GM18870 (cell line): ENCODE measurements around the gene PDYN.

Experiments used
- ATAC-seq: cut with Tn5 transposase; IDR thresholded peaks from one replicate; pipeline ENCODE4 v1.9.1; 2021; ENCODE audit warnings: moderate library complexity; ENCODE audit not compliant: unreplicated experiment

The PDYN gene

GRCh38 chr20:1995531-1996310 lies 1.9 kb upstream of the PDYN start:
- ATAC-seq: no peak

DNA sequence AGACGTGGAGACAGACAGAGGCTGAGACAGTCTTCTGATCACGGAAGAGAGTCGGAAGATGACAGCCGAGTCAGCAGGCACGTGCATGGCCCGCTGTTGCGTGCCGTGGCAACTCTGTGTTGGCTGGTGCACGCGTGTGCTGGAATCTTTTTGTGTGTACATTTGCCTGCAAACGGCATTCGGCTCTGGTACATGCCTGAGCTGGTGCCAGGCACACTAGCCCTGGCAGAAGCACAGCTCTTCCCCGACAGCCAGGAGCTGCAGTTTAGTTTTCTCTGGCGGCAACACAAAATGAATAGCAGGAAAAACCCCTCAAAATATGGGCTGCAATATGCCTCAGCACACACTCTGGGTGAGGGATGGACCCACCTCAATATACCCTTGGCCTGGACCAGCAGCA lies 769 bp upstream of the PDYN start:
- no peak for ATAC-seq

DNA sequence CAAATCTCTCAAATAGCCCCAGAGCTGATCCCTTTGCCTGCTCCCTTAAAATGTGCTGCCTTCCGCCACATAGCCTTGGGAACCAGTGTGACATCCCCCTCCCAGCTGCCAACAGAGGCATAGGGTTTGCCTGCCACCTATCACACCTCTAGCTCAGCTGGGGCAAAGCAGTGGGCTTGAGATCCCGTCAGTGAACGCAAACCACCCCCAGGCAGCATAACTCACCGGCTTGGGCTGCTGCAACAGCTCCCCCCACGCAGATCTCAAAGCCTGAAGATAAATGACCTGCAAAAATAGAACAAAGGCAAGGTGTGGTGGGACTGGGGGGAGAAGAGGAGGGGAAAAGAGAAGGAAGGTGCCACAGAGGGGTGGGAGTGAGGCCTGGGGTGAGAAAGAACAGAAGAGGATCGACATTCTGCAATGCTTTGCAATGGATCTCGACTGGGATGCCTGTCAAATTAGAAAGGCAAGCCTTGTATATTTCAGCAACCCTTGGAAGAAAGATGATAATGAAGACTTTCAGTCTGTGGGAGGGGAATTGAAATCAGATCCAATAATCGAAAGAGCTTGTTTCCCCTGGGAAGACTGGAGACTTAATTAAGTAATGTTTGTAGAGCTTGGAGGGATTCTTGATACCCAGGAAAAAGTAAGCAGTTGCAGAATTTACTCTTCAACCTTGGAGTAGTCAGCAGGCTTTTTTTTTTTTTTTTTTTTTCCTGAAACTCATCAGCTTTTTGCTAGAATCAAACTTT lies 1.3 kb downstream of the PDYN start:
- ATAC-seq: no peak

- no peak for ATAC-seq
Measured at GRCh38 chr20:1987826-1988225, 6.0 kb downstream of the PDYN start.

- ATAC-seq: no peak
Measured at GRCh38 chr20:1983301-1983700, 10.6 kb downstream of the PDYN start.

DNA sequence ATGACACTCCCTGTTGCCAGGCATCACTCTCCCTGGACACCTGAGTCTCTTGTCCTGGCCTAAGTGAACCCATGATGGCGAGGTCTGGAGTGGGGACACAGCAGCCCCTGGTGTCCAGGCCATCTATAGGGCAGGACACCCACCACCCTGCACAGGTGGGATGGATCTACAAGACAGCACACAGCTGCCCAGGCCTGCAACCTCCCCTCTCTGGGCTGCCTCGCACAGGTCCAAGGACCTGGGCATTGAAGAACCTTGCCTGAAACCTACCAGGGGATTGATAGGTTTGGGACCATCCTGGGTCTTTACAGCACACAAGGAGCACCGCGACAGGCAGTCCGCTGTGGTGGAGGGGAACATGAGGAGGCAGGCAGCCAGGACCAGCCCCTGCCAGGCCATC lies 11.2 kb downstream of the PDYN start:
- ATAC-seq: no peak

- ATAC-seq: no peak
Measured at GRCh38 chr20:1979106-1979778, 14.6 kb downstream of the PDYN start.

- ATAC-seq: no peak
Measured at GRCh38 chr20:1975291-1975690, 18.6 kb downstream of the PDYN start.

DNA sequence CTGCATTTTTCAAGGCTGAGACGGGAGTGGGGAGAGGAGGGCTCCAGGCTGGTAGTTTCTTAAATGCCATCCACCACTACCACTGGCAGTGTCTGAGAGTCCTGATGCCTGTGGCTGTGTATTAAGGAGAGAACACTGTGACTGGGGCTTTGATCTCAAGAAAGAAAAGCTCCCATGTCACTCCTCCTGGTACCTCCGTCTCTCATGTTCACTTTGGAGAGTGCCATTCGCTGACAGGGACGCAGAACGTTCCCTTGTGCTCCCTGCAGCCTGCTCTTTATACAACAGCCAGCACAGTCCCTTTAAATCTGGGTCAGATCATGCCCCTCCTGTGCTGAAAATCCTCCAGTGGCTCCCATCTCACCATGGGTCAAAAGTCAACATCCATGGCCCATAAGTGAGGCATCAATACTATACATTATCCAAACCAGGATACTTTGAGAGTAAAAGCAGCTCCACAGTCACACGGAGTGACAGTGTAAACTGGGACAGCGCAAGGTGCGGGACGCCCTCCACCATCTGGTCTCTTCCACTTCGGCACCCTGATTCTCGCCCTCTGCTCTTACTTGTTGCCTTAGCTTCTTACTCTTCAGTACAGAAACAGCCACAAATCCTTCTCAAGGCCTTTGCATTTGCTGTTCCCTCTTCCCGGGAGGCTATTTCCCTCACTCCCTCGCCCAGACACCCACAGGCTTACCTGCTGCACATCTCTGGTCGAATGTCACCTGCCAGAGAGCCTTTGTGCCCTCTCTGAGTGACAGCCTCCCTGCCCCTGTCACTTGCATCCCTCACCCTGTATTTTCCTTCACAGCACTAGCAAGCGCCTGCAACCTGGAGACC lies 20.0 kb downstream of the PDYN start:
- no peak for ATAC-seq

DNA sequence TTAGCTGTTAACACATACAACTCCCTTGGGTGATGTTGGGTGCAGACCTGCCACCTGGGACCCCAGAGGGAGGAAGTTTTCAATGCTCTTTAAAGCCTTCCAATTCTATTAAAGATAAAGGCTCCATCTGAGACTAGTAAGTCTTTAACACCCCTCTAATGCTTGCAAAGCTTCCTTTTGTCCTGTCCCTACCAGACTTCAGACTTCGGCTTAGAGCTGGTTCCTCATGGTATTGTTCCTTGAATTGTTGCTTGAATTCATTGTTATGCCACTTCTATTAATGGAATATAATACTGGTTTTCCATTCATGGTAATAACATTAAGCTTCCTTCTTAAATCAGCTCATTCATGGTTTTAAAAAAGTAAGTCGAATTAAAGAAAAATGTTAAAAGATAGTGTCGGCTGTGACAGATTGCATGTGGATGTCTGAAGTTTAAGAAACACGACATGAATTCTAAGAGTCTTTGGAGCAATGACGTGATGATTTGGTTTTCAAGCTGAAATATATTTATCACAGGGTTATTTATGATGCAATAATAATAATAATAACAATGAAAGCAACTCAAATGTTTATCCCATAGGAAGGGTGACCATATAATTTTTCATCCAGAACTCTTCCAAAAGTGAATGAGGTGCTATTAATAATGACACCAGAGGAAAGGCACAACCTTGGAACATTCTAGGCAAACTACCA lies 21.8 kb downstream of the PDYN start:
- no peak for ATAC-seq

GRCh38 chr20:1968964-1969363 lies 24.9 kb downstream of the PDYN start:
- no peak for ATAC-seq

- no peak for ATAC-seq
Measured at GRCh38 chr20:1965520-1966351, 28.1 kb downstream of the PDYN start.

DNA sequence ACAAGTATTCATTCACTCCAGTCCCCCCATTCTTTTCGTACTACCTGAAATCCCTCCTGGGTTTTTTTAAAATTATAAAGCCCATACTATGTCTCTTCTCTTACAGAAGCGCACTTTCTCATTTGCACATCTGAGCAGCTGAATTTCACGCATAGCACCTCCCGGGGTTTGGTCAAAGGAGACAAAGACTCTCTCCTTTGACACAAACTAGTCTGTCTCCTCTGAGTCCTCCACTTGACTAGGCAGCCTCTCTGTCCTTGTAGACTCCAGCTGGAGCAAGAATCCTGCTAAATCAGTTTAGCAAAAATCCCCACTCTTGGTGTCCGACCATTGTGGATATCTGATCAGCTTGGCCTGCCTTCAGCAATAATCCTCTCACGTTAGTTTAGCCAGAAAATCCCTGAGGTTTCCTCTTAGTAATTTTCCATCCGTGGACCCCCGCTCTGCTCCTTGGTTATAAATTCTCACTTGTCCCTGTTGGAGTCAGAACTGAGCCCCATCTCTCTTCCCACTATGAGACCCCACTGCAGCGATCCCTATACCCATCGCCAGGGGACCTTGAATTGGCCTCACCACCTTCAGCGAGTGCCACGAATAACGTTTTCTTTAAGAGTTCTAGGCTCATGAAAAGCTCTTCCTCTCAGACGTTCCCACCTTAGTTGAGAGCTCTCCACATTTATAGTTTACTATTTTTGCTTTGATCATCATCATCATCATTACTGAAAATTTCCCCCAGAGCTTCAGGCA lies 29.0 kb downstream of the PDYN start:
- no peak for ATAC-seq

- no peak for ATAC-seq
Measured at GRCh38 chr20:1964061-1964460, 29.8 kb downstream of the PDYN start.

DNA sequence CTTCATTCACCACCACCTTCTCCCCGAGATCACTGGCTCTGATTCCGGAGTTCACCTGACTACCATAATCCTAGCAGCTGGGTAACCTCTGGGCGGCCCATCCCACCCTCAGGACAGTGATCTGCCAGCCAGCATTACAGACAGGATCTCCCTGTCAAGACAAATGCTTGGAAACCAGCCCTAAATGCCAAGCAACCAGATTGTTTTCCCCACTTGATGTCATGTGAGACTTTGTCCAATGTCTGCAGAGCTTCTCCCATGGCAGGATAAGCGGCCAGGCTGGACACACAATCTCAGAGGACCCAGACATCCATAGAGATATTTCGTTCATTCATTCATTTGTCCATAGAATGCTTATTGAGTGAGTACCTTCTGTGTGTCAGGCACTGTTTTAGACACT lies 32.5 kb downstream of the PDYN start:
- no peak for ATAC-seq

DNA sequence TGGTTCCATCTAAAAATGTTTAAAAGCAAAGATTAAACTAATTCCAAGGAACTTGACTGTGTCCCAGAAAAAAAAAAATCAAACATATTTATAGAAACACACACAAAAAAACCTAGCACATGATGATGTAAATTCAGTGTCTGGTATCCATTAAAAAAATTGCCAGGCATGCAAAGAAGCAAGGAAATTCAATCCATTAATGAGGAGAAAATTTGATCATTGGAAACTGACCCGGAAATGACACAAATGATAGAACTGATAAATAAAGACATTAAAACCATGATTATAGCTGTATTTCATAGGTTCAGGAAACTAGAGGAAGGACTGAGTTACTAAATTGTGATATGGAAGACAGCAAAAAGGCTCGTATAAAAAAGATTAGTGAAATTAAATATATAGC lies 34.7 kb downstream of the PDYN start:
- ATAC-seq: no peak

- no peak for ATAC-seq
Measured at GRCh38 chr20:1958426-1958825, 35.4 kb downstream of the PDYN start.

- ATAC-seq: no peak
Measured at GRCh38 chr20:1955217-1955616, 38.6 kb downstream of the PDYN start.

GRCh38 chr20:1953621-1954020 lies 40.2 kb downstream of the PDYN start:
- no peak for ATAC-seq
